K562 (cell line): ENCODE measurements around the gene CCDC187.

Experiments used
- POLR2AphosphoS5 ChIP-seq: IDR thresholded peaks from 2 replicates; pipeline ENCODE4 v1.6.1; 2011; ENCODE audit warnings: mild to moderate bottlenecking, low read depth, low read length, moderate library complexity; ENCODE audit not compliant: control insufficient read depth, insufficient read depth
- TF ChIP-seq, protein P1 (sequence below): fragments of 250-450 bp; sonication (Bioruptor Pico); IDR thresholded peaks from 2 replicates; pipeline ENCODE4 v1.5.0; 2020; ENCODE audit warnings: mild to moderate bottlenecking, borderline replicate concordance
- TF ChIP-seq, protein P2 (sequence below): sonication (generic); formaldehyde crosslinking; IDR thresholded peaks from 2 replicates; pipeline ENCODE4 v1.8.1; 2023; ENCODE audit warnings: mild to moderate bottlenecking, missing genetic modification reagents

DNA sequence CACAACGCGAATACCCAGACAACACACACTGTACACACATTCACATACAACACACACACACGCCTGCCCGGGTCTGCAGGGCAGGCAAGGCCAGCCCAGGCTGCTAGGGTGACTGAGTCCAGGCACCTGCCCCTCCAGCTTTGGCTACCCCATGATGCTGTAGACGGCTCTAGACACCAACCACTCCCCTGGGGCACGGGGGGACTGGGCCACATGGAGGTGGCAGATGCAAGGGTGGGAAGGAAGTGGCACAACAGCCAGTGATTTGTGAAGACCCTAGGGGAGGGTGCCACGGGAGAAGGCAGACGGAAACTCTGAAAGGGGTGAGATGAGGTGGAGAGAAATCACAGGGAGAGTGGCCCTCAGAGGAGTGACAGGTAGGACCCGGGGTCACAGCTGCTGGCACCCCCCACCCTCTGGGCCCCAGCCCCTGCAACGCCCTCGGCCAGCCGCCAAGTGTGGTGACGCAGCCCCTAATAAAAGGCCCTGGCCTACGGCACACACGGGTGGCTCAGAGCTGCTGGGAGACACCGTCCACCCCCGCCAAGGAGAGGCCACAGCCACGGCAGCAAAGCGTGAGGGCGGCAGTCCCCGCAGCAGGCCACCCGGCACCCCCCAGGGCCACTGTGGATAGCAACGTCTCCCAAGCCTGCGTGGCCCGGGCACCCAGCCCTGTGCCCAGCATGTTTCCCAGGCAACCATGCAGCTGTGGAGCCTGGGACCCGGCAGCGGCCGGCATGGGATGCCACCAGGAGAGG is 6.6 kb upstream of the CCDC187 start:
- TF ChIP-seq POLR2AphosphoS5: no peak
- TF ChIP-seq, protein P1, sequence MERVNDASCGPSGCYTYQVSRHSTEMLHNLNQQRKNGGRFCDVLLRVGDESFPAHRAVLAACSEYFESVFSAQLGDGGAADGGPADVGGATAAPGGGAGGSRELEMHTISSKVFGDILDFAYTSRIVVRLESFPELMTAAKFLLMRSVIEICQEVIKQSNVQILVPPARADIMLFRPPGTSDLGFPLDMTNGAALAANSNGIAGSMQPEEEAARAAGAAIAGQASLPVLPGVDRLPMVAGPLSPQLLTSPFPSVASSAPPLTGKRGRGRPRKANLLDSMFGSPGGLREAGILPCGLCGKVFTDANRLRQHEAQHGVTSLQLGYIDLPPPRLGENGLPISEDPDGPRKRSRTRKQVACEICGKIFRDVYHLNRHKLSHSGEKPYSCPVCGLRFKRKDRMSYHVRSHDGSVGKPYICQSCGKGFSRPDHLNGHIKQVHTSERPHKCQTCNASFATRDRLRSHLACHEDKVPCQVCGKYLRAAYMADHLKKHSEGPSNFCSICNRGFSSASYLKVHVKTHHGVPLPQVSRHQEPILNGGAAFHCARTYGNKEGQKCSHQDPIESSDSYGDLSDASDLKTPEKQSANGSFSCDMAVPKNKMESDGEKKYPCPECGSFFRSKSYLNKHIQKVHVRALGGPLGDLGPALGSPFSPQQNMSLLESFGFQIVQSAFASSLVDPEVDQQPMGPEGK (CRISPR knock-in tag): no peak
- TF ChIP-seq, protein P2, sequence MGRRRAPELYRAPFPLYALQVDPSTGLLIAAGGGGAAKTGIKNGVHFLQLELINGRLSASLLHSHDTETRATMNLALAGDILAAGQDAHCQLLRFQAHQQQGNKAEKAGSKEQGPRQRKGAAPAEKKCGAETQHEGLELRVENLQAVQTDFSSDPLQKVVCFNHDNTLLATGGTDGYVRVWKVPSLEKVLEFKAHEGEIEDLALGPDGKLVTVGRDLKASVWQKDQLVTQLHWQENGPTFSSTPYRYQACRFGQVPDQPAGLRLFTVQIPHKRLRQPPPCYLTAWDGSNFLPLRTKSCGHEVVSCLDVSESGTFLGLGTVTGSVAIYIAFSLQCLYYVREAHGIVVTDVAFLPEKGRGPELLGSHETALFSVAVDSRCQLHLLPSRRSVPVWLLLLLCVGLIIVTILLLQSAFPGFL (CRISPR knock-in tag): no peak
